GM12878 (cell line): Measurements from ENCODE around the gene DCUN1D5. TPM values are rescaled to one million over a fixed set of nuclear protein-coding genes. Genes with fewer than 3 reads are reported as not detected.

Source experiments
- ATAC-seq: fragments of 200-7000 bp; cut with Tn5 transposase; 3 replicates; pipeline ENCODE4 v1.9.1; 2020; ENCODE audit warnings: mild to moderate bottlenecking, moderate library complexity
- BruUV-seq: library from RNA; stranded (reverse); fragments of 400-500 nt; replicated peaks from 2 replicates; lab custom pipeline; 2021; lab: Mats Ljungman, UMichigan
- CTCF ChIA-PET: fragments of 300-600 bp; sonication (Branson Sonifier 250); formaldehyde crosslinking; extraction: SDS; loops from one replicate; lab custom pipeline; 2021; ENCODE audit warnings: inconsistent platforms; lab: Yijun Ruan, JAX
- POLR2A ChIA-PET: fragments of 350-600 bp; formaldehyde crosslinking; extraction: SDS; loops from one replicate; lab custom pipeline; 2021; ENCODE audit warnings: inconsistent platforms; lab: Charles Lee
- RAD21 ChIA-PET: fragments of 300-600 bp; sonication (Branson Sonifier 250); formaldehyde crosslinking; loops from one replicate; lab custom pipeline; 2023; ENCODE audit warnings: antibody characterized with exemption; ENCODE audit not compliant: unreplicated experiment; lab: Charles Lee
- SMC1A ChIA-PET: fragments of 300-600 bp; sonication (Branson Sonifier 250); formaldehyde crosslinking; loops from one replicate; lab custom pipeline; 2023; ENCODE audit not compliant: unreplicated experiment, uncharacterized antibody; lab: Charles Lee
- DNase-seq: peaks from one replicate; pipeline ENCODE4 v3.0.0-alpha.2; 2011; ENCODE audit warnings: low read depth, low spot score
- FAIRE-seq: peaks from 3 replicates; lab custom pipeline; 2011; peaks lifted over from hg19 to GRCh38; lab: Jason Lieb, UNC
- H2AFZ ChIP-seq: 2 replicates; pipeline ENCODE4 v1.6.0; 2011; ENCODE audit warnings: low read depth, low read length, control low read depth; ENCODE audit not compliant: control insufficient read depth
- H3K27ac ChIP-seq: 2 replicates; pipeline ENCODE4 v1.5.1; 2011; ENCODE audit warnings: control low read depth; ENCODE audit not compliant: control insufficient read depth, insufficient read depth
- H3K27me3 ChIP-seq, 2 experiments: replicated peaks in 1 of 2; 2 replicates each; pipeline versions ENCODE4 v1.6.0 to v1.6.1; 2011; ENCODE audit warnings: low read length in 1 of 2; ENCODE audit not compliant: control insufficient read depth in 2 of 2, insufficient read depth in 2 of 2
- H3K36me3 ChIP-seq, 2 experiments: 2 replicates each; pipeline ENCODE4 v1.5.1; 2011; ENCODE audit warnings: low read length in 1 of 2; ENCODE audit not compliant: control insufficient read depth in 2 of 2, insufficient read depth in 2 of 2
- H3K4me1 ChIP-seq: 2 replicates; pipeline ENCODE4 v1.6.1; 2011; ENCODE audit warnings: mild to moderate bottlenecking, low read length, moderate library complexity, mixed read lengths; ENCODE audit not compliant: control insufficient read depth, insufficient read depth
- H3K4me2 ChIP-seq: 2 replicates; pipeline ENCODE4 v1.6.0; 2011; ENCODE audit warnings: control low read depth; ENCODE audit not compliant: control insufficient read depth, insufficient read depth
- H3K4me3 ChIP-seq: fragments of 200-600 bp; sonication (generic); 2 replicates; pipeline ENCODE4 v1.5.1; 2016
- H3K79me2 ChIP-seq: 2 replicates; pipeline ENCODE4 v1.6.0; 2011; ENCODE audit warnings: low read length; ENCODE audit not compliant: control insufficient read depth, insufficient read depth
- H3K9ac ChIP-seq: 2 replicates; pipeline ENCODE4 v1.8.0; 2011; ENCODE audit warnings: low read length, control low read depth, mixed read lengths; ENCODE audit not compliant: control insufficient read depth, insufficient read depth
- H3K9me3 ChIP-seq: replicated peaks from 3 replicates; pipeline ENCODE4 v1.5.1; 2011; ENCODE audit warnings: mild to moderate bottlenecking, low read length; ENCODE audit not compliant: control insufficient read depth, insufficient read depth
- H4K20me1 ChIP-seq: 2 replicates; pipeline ENCODE4 v1.6.0; 2011; ENCODE audit not compliant: control insufficient read depth, insufficient read depth
- ATF2 ChIP-seq: IDR thresholded peaks from 2 replicates; pipeline ENCODE4 v1.6.1; 2012; ENCODE audit warnings: low read length, inconsistent platforms
- BACH1 ChIP-seq: fragments of 450-650 bp; IDR thresholded peaks from 2 replicates; pipeline ENCODE4 v1.6.1; 2017; ENCODE audit warnings: mild to moderate bottlenecking, borderline replicate concordance
- BMI1 ChIP-seq: fragments of 450-650 bp; IDR thresholded peaks from 2 replicates; pipeline ENCODE4 v1.6.1; 2016; ENCODE audit warnings: mild to moderate bottlenecking, moderate library complexity, borderline replicate concordance
- E2F8 ChIP-seq: fragments of 450-650 bp; IDR thresholded peaks from 2 replicates; pipeline ENCODE4 v1.6.1; 2018; ENCODE audit warnings: mild to moderate bottlenecking, low read depth, moderate library complexity; ENCODE audit not compliant: partially characterized antibody
- ETV6 ChIP-seq, 2 experiments: fragments of 450-650 bp in 1 of 2; IDR thresholded peaks in 1 of 2; conservative IDR thresholded peaks in 1 of 2; 2 replicates each; pipeline ENCODE4 v1.6.1; 2014; ENCODE audit warnings: antibody characterized with exemption in 1 of 2, borderline replicate concordance in 1 of 2, low read depth in 1 of 2, mild to moderate bottlenecking in 1 of 2, moderate library complexity in 1 of 2
- KDM1A ChIP-seq: fragments of 200-600 bp; sonication (generic); IDR thresholded peaks from 2 replicates; pipeline ENCODE4 v1.6.1; 2016; ENCODE audit warnings: borderline replicate concordance
- MXI1 ChIP-seq: fragments of 150-350 bp; IDR thresholded peaks from 2 replicates; pipeline ENCODE4 v1.6.1; 2011; ENCODE audit warnings: low read depth, mild to moderate bottlenecking, inconsistent platforms, low read length, improper control_type of control experiment
- POLR2AphosphoS2 ChIP-seq: IDR thresholded peaks from 2 replicates; pipeline ENCODE4 v1.6.1; 2011; ENCODE audit warnings: low read depth, mild to moderate bottlenecking, low read length, improper control_type of control experiment, moderate library complexity
- SIX5 ChIP-seq: IDR thresholded peaks from 2 replicates; pipeline ENCODE4 v1.6.1; 2011; ENCODE audit warnings: mild to moderate bottlenecking, low read depth, low read length, moderate library complexity; ENCODE audit not compliant: severe bottlenecking
- SPI1 ChIP-seq: IDR thresholded peaks from 2 replicates; pipeline ENCODE4 v1.6.1; 2011; ENCODE audit warnings: low read depth, mild to moderate bottlenecking, low read length, moderate library complexity, borderline replicate concordance; ENCODE audit not compliant: insufficient read depth
- STAT1 ChIP-seq: fragments of 450-650 bp; conservative IDR thresholded peaks from 2 replicates; pipeline ENCODE4 v1.6.1; 2014; ENCODE audit warnings: antibody characterized with exemption, mild to moderate bottlenecking
- ZNF24 ChIP-seq: fragments of 450-650 bp; IDR thresholded peaks from 2 replicates; pipeline ENCODE4 v1.6.1; 2017; ENCODE audit warnings: antibody characterized with exemption, mild to moderate bottlenecking
- WGBS: methylation state at CpG from one replicate; pipeline ENCODE4 v1.1.6; 2016; ENCODE audit warnings: low lambda C conversion rate; ENCODE audit not compliant: insufficient replicate concordance, insufficient coverage; ENCODE audit errors: missing lambda C conversion rate; 5-methylcytosine and 5-hydroxymethylcytosine counted together
- in situ Hi-C: fragments of 300-500 bp; cut with MboI; formaldehyde crosslinking; loops from 9 replicates; pipeline ENCODE4 v1.14.3; 2018; ENCODE audit warnings: mixed read lengths
- intact Hi-C: fragments of 100-400 bp; cut with micrococcal nuclease; formaldehyde crosslinking; loops from one replicate; pipeline ENCODE4 v1.14.2; 2022; ENCODE audit not compliant: unreplicated experiment
- polyA plus RNA-seq, 11 experiments: library from polyadenylated mRNA; depleted of rRNA in 4 of 11; unstranded in 6 of 11; stranded (reverse) in 5 of 11; fragments of >200 nt; fragmentation: Nextera tagmentation in 4 of 11; fragmentation: Illumina TruSeq in 1 of 11; extraction: Ambion mirVana in 4 of 11; extraction: Trizol in 1 of 11; gene quantifications; 1 replicate in 1 of 11; 2 replicates in 10 of 11; pipeline versions ENCODE4 v1.2.1 to v1.2.3, GENCODE V29; 2011 to 2016; ENCODE audit warnings: inconsistent platforms in 2 of 11, missing spikeins in 2 of 11, low read depth in 1 of 11
- total RNA-seq, 4 experiments: library from RNA; depleted of rRNA in 3 of 4; stranded (reverse); fragments of >200 nt in 3 of 4; fragmentation: Illumina TruSeq in 1 of 4; extraction: Trizol in 1 of 4; gene quantifications; 2 replicates each; pipeline versions ENCODE4 v1.2.1 to v1.2.3, GENCODE V29; 2013 to 2021
- TF ChIP-seq, protein P1 (sequence below): fragments of 450-650 bp; IDR thresholded peaks from 2 replicates; pipeline ENCODE4 v1.6.1; 2016; ENCODE audit warnings: mild to moderate bottlenecking, moderate library complexity, borderline replicate concordance
- TF ChIP-seq, protein P2 (sequence below): IDR thresholded peaks from 2 replicates; pipeline ENCODE4 v1.6.1; 2011; ENCODE audit warnings: low read depth, low read length, improper control_type of control experiment, borderline replicate concordance

The DCUN1D5 gene
- total and polyA plus RNA-seq, 10 of the 15 experiments (the other 5 are each of a cell fraction or from before 2014, with no cell fraction given), result 20.4 to 87.0 (median 60.6) TPM

GRCh38 chr11:103051981-103052380 lies 40.0 kb downstream of the DCUN1D5 start:
- in situ Hi-C loops, result no loop called here
- TF ChIP-seq SIX5 (no peak), ZNF24 (no peak), ETV6 (conservative IDR thresholded peaks at IDR 0.05 in 1 of 2, IDR thresholded peaks at IDR 0.05 in 1 of 2; ENCODE audit: borderline replicate concordance in 1 of 2, low read depth in 1 of 2) (no peak), E2F8 (no peak), SPI1 (no peak), POLR2AphosphoS2 (no peak), KDM1A (no peak), BACH1 (no peak), MXI1 (no peak), STAT1 (no peak), BMI1 (no peak), ATF2 (no peak)
- TF ChIP-seq, protein P1, sequence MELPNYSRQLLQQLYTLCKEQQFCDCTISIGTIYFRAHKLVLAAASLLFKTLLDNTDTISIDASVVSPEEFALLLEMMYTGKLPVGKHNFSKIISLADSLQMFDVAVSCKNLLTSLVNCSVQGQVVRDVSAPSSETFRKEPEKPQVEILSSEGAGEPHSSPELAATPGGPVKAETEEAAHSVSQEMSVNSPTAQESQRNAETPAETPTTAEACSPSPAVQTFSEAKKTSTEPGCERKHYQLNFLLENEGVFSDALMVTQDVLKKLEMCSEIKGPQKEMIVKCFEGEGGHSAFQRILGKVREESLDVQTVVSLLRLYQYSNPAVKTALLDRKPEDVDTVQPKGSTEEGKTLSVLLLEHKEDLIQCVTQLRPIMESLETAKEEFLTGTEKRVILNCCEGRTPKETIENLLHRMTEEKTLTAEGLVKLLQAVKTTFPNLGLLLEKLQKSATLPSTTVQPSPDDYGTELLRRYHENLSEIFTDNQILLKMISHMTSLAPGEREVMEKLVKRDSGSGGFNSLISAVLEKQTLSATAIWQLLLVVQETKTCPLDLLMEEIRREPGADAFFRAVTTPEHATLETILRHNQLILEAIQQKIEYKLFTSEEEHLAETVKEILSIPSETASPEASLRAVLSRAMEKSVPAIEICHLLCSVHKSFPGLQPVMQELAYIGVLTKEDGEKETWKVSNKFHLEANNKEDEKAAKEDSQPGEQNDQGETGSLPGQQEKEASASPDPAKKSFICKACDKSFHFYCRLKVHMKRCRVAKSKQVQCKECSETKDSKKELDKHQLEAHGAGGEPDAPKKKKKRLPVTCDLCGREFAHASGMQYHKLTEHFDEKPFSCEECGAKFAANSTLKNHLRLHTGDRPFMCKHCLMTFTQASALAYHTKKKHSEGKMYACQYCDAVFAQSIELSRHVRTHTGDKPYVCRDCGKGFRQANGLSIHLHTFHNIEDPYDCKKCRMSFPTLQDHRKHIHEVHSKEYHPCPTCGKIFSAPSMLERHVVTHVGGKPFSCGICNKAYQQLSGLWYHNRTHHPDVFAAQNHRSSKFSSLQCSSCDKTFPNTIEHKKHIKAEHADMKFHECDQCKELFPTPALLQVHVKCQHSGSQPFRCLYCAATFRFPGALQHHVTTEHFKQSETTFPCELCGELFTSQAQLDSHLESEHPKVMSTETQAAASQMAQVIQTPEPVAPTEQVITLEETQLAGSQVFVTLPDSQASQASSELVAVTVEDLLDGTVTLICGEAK, result no peak
- TF ChIP-seq, protein P2, sequence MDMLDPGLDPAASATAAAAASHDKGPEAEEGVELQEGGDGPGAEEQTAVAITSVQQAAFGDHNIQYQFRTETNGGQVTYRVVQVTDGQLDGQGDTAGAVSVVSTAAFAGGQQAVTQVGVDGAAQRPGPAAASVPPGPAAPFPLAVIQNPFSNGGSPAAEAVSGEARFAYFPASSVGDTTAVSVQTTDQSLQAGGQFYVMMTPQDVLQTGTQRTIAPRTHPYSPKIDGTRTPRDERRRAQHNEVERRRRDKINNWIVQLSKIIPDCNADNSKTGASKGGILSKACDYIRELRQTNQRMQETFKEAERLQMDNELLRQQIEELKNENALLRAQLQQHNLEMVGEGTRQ, result no peak

More at GRCh38 chr11:103051981-103052380, 40.0 kb downstream of the DCUN1D5 start:
- Histone ChIP-seq H2AFZ (no peak overlapping the region), H3K9ac (no peak overlapping the region), H3K9me3 (no peaks in the 10 kb centered on the region), H4K20me1 (no peaks in the 10 kb centered on the region; the same call in 1 of the 2 replicates), H3K27me3 (no peaks in the 10 kb centered on the region), H3K79me2 (no peaks in the 10 kb centered on the region), H3K27ac (no peak overlapping the region), H3K36me3 (no peaks in the 10 kb centered on the region), H3K4me2 (no peak overlapping the region), H3K4me3 (no peak overlapping the region), H3K4me1 (no peaks in the 10 kb centered on the region)
- CTCF ChIA-PET, result interaction anchor here (1.1 to 3.7 kb wide), 7 partner anchors 11 to 221 kb away, joined by 3 to 35 read pairs (median 5); no protein-coding TSS in a partner anchor
- POLR2A ChIA-PET, result no interaction called here
- 82% methylated on average over 4 of the region's 4 CpGs for WGBS
- no peak for DNase-seq
- SMC1A ChIA-PET, result interaction anchor here (0.9 to 3.4 kb wide), 9 partner anchors 10 to 141 kb away, joined by 3 to 22 read pairs (median 5); no protein-coding TSS in a partner anchor
- RAD21 ChIA-PET, result interaction anchor here (0.6 to 2.4 kb wide), 6 partner anchors 16 to 319 kb away, joined by 3 to 20 read pairs (median 5); no protein-coding TSS in a partner anchor
- intact Hi-C loops, result no loop called here
- no peak for FAIRE-seq
- ATAC-seq, result no peak
- BruUV-seq, result no TSS peak
